ENCODE measurements around the gene PRKAG3. TPM values are rescaled to one million over a fixed set of nuclear protein-coding genes. Genes with fewer than 3 reads are reported as not detected.

PRKAG3 gene
- total and polyA plus RNA-seq, 9 of the 15 experiments (the other 6 are each of a cell fraction or from before 2014, with no cell fraction given): not detected

DNA sequence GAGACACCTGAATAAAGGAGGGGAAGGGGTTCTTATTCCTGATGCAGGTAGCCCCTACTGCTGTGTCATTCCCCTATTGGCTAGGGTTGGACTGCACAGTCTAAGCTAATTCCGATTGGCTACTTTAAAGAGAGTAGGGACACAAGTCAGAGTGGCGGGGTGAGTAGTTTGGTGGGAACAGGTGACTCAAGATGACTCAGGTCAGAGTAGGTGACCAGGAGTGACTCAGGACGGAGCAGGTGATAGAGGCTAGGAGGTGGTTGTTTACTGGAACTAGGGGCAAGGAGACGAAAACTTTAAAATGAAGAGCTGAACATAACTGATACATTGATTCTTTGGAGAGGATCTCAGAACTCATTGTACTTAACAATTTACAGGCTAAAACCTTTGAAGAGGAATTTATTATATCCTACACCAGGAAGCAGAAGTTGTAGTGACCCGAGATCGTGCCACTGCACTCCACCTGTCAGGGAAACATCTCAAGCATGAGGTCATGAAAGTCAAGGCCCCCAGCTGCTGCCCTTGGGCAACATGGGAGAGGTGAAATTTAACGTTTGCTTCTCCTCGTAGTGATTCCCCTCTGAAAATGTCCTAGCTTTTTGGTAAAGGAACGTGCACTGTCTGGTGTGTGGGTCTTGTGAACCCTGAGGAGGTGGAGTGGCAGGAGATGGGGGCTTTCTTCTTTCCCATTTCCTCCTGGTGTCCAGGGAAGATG, 54.2 kb downstream of the PRKAG3 start (continued):
- TF ChIP-seq, protein P1, sequence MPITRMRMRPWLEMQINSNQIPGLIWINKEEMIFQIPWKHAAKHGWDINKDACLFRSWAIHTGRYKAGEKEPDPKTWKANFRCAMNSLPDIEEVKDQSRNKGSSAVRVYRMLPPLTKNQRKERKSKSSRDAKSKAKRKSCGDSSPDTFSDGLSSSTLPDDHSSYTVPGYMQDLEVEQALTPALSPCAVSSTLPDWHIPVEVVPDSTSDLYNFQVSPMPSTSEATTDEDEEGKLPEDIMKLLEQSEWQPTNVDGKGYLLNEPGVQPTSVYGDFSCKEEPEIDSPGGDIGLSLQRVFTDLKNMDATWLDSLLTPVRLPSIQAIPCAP (CRISPR knock-in tag; IDR thresholded peaks at IDR 0.05; ENCODE audit: borderline replicate concordance): no peak

DNA sequence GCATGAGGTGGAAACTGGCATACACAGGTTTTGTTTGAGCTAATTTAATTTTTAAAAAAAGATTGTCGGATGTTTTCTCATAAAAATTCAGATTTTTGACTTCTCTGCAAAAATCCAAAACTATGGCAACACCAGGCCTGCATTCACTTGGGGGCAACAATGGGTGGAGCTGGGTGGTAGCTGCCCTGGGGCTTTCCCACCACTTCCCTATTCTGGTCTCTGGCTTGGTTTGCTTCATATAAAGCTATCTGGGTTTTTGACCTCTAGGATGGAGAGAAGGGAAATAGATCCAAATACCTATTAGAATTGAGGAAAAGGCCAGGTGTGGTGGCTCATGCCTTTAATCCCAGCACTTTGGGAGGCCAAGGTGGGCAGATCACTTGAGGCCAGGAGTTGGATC, 55.1 kb downstream of the PRKAG3 start:
- in situ Hi-C loops (cut with MboI) (no loop called here), intact Hi-C loops (cut with micrococcal nuclease) (no loop called here)
- ATAC-seq (no peak), FAIRE-seq (no peak), DNase-seq (ENCODE audit: extremely low read depth in 1 of 4, low spot score in 3 of 4) (no peak)
- peaks cover 4 to 11% of the 10 kb centered on the region in 2 experiments; a peak in 3 of 5 replicates for H3K27me3 ChIP-seq (ENCODE audit: control insufficient read depth in 2 of 2, insufficient read depth in 2 of 2, low read length in 2 of 2)
- WGBS (ENCODE audit: insufficient coverage, low coverage, missing lambda C conversion rate): 0% methylated on average over 1 of the region's 1 CpG
- H3K4me2 ChIP-seq (ENCODE audit: insufficient read depth, low read length): no peak overlapping the region
- no peaks in the 10 kb centered on the region for H3K9me1 ChIP-seq (ENCODE audit: control insufficient read depth, insufficient read depth, low read length)
- no peaks in the 10 kb centered on the region for H3K9me3 ChIP-seq (replicated peaks; ENCODE audit: control insufficient read depth, insufficient read depth, low read depth, low read length)
- H3K79me2 ChIP-seq (ENCODE audit: control insufficient read depth, insufficient read depth, low read length): no peaks in the 10 kb centered on the region
- H3K36me3 ChIP-seq (ENCODE audit: control insufficient read depth, insufficient read depth, low read length): no peaks in the 10 kb centered on the region
- H3K9ac ChIP-seq (ENCODE audit: insufficient read depth in 1 of 2, low read depth in 2 of 2, low read length in 2 of 2): no peak overlapping the region
- peaks cover 0 to under 1% of the 10 kb centered on the region in 2 experiments; a peak in 1 of 5 replicates for H3K4me1 ChIP-seq (replicated peaks in 1 of 2; ENCODE audit: control insufficient read depth in 2 of 2, insufficient read depth in 2 of 2, low read length in 2 of 2)
- CTCF ChIA-PET (ENCODE audit: low intra/inter-chr PET ratio): no interaction called here
- BruUV-seq (replicated peaks): no TSS peak
- H3K4me3 ChIP-seq: no peak overlapping the region
- H3K27ac ChIP-seq (ENCODE audit: extremely low read depth, low read depth, low read length): no peak overlapping the region
- H2AFZ ChIP-seq (ENCODE audit: low read depth, low read length): no peak overlapping the region
- POLR2A ChIA-PET: no interaction called here
- H4K20me1 ChIP-seq (replicated peaks; ENCODE audit: control insufficient read depth, insufficient read depth, low read length): no peaks in the 10 kb centered on the region
- TF ChIP-seq ARID3A (IDR thresholded peaks at IDR 0.05; ENCODE audit: borderline replicate concordance, low read depth, low read length) (no peak), TBL1XR1 (IDR thresholded peaks at IDR 0.05; ENCODE audit: low read length in 2 of 2) (no peak), ZNF668 (CRISPR knock-in tag; IDR thresholded peaks at IDR 0.05) (no peak), SREBF1 (IDR thresholded peaks at IDR 0.05; ENCODE audit: borderline replicate concordance, low read depth, low read length) (no peak), KDM4B (IDR thresholded peaks at IDR 0.05; ENCODE audit: borderline replicate concordance in 2 of 2, low read depth in 1 of 2) (no peak), SRSF7 (optimal IDR thresholded peaks at IDR 0.05; ENCODE audit: low read depth, low read length) (no peak), BCL6 (CRISPR knock-in tag; IDR thresholded peaks at IDR 0.05) (no peak), SETDB1 (IDR thresholded peaks at IDR 0.05; ENCODE audit: low read length) (no peak), CREB1 (IDR thresholded peaks at IDR 0.05) (no peak), CREB1 (CRISPR knock-in tag; IDR thresholded peaks at IDR 0.05) (no peak), PML (IDR thresholded peaks at IDR 0.05; ENCODE audit: low read length) (no peak), PPARD (CRISPR knock-in tag; IDR thresholded peaks at IDR 0.05) (no peak), ZNF57 (CRISPR knock-in tag; IDR thresholded peaks at IDR 0.05) (no peak)
- TF ChIP-seq, protein P2, sequence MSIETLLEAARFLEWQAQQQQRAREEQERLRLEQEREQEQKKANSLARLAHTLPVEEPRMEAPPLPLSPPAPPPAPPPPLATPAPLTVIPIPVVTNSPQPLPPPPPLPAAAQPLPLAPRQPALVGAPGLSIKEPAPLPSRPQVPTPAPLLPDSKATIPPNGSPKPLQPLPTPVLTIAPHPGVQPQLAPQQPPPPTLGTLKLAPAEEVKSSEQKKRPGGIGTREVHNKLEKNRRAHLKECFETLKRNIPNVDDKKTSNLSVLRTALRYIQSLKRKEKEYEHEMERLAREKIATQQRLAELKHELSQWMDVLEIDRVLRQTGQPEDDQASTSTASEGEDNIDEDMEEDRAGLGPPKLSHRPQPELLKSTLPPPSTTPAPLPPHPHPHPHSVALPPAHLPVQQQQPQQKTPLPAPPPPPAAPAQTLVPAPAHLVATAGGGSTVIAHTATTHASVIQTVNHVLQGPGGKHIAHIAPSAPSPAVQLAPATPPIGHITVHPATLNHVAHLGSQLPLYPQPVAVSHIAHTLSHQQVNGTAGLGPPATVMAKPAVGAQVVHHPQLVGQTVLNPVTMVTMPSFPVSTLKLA (conservative IDR thresholded peaks at IDR 0.05): no peak
- TF ChIP-seq, protein P3, sequence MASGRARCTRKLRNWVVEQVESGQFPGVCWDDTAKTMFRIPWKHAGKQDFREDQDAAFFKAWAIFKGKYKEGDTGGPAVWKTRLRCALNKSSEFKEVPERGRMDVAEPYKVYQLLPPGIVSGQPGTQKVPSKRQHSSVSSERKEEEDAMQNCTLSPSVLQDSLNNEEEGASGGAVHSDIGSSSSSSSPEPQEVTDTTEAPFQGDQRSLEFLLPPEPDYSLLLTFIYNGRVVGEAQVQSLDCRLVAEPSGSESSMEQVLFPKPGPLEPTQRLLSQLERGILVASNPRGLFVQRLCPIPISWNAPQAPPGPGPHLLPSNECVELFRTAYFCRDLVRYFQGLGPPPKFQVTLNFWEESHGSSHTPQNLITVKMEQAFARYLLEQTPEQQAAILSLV (tag; IDR thresholded peaks at IDR 0.05): no peak

Data from K562 (cell line).